GM12875 (cell line): Measurements from ENCODE around the gene COA3.

Experiments
- H3K4me3 ChIP-seq: one replicate; pipeline ENCODE4 v1.5.1; 2011; ENCODE audit warnings: low read depth, low read length, control low read depth
- TF ChIP-seq, protein P1 (sequence below): IDR thresholded peaks from 2 replicates; pipeline ENCODE4 v1.5.1; 2011; ENCODE audit warnings: low read depth, mild to moderate bottlenecking, control low read depth, inconsistent platforms, low read length, moderate library complexity, borderline replicate concordance; ENCODE audit not compliant: insufficient read depth

COA3 gene

GRCh38 chr17:42814633-42815399 lies 16.3 kb upstream of the COA3 start:
- H3K4me3 ChIP-seq: no peak overlapping the region
- TF ChIP-seq, protein P1, sequence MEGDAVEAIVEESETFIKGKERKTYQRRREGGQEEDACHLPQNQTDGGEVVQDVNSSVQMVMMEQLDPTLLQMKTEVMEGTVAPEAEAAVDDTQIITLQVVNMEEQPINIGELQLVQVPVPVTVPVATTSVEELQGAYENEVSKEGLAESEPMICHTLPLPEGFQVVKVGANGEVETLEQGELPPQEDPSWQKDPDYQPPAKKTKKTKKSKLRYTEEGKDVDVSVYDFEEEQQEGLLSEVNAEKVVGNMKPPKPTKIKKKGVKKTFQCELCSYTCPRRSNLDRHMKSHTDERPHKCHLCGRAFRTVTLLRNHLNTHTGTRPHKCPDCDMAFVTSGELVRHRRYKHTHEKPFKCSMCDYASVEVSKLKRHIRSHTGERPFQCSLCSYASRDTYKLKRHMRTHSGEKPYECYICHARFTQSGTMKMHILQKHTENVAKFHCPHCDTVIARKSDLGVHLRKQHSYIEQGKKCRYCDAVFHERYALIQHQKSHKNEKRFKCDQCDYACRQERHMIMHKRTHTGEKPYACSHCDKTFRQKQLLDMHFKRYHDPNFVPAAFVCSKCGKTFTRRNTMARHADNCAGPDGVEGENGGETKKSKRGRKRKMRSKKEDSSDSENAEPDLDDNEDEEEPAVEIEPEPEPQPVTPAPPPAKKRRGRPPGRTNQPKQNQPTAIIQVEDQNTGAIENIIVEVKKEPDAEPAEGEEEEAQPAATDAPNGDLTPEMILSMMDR: no peak

GRCh38 chr17:42809250-42809649 lies 10.7 kb upstream of the COA3 start:
- H3K4me3 ChIP-seq: no peak overlapping the region
- TF ChIP-seq, protein P1: no peak

- TF ChIP-seq, protein P1: no peak
- H3K4me3 ChIP-seq: no peak overlapping the region
Measured at GRCh38 chr17:42806249-42806648, 7.7 kb upstream of the COA3 start.

GRCh38 chr17:42804918-42805367 lies 6.4 kb upstream of the COA3 start:
- H3K4me3 ChIP-seq: no peak overlapping the region
- TF ChIP-seq, protein P1: no peak

DNA sequence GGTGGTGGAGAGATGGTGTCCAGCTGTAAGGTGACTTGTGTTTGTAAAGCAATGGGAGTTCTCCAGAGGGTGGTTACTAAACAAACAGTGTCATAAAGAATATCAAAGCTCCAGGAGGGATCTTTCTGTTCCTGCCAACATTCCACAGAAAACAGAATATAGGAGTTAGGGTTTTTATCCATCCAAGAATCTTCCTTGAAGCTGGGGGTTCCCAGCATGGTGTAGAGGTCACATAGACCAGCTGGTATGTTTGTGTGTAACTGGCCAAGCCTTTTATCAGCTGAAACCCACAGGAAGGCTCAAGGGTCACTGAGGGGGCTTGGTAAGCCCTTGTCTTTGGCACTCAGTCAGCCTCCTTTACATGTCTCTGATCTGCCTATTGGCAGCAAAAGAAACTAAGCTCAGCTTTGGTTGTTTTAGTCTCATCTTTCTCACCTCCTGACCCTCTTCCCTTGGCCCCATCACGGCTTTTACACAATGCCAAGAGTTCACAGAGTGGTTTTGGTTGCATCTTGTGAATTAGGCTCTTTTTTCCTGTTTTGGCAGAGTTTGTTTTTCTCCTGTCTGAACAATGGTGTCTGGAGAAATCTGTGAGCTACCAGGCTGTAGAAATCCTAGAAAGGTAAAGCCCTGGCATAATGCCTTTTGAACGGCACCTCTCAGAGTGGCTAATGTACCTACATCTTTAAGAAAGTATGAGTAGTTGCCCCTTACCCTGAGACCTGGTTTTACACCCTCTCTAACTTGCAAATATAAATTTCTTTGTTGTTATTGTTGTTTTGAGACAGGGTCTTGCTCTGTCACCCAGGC lies 4.8 kb upstream of the COA3 start:
- H3K4me3 ChIP-seq: no peak overlapping the region
- TF ChIP-seq, protein P1: no peak

DNA sequence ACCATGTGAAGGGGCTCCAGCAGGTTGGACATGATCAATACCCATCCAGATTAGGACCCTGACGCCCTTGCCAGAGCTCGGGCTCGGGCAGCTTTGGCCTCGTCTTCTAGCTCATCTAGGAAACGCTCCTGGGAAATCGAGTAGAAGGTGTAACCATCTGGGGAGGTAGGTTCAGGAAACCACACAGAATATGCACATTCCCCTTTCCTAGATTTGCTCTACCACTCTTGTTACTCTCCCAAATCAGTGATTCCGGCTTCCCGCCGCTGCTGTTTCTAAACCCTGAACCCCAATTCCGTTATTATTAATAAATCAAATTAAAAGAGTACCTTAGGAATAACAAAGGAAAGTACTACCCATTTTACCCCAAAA lies 507 bp downstream of the COA3 start:
- TF ChIP-seq, protein P1: no peak

More for the DNA sequence above, 507 bp downstream of the COA3 start:
- H3K4me3 ChIP-seq: peak overlapping the region; percentile 75
